ENCODE measurements around the gene RPUSD1.
"Not testable (repeated sequence)": the region's sequence is repeated elsewhere in the genome, so short reads cannot be mapped to it uniquely, and the experiment has no call there.

RPUSD1 gene

DNA sequence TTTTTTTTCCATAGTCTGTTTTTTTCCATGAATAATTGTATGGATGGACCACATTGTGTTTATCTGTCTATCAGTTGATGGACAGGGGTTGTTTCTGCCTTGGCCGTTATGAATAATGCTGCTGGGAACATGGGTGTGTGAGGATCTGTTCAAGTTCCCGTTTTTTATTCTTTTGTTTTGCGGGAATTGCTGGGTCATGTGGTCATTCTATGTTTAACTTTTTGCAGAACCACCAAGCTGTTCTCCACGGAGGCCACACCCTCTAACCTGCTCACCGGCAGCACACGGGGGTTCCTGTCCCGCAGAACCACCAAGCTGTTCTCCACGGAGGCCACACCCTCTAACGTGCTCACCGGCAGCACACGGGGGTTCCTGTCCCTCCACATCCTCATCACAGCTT lies 33.5 kb downstream of the RPUSD1 start:
- no peak overlapping the region for H3K27ac ChIP-seq
- H2AFZ ChIP-seq (ENCODE audit: low read depth), result no peak overlapping the region
- H3K4me2 ChIP-seq, result no peak overlapping the region
- H3K4me1 ChIP-seq (ENCODE audit: low read depth, poor library complexity, severe bottlenecking), result no peaks in the 10 kb centered on the region
- no peaks in the 10 kb centered on the region for H3K79me2 ChIP-seq (ENCODE audit: insufficient read depth, low read depth)
- H3K9ac ChIP-seq, result no peak overlapping the region
- TF ChIP-seq, protein P1, sequence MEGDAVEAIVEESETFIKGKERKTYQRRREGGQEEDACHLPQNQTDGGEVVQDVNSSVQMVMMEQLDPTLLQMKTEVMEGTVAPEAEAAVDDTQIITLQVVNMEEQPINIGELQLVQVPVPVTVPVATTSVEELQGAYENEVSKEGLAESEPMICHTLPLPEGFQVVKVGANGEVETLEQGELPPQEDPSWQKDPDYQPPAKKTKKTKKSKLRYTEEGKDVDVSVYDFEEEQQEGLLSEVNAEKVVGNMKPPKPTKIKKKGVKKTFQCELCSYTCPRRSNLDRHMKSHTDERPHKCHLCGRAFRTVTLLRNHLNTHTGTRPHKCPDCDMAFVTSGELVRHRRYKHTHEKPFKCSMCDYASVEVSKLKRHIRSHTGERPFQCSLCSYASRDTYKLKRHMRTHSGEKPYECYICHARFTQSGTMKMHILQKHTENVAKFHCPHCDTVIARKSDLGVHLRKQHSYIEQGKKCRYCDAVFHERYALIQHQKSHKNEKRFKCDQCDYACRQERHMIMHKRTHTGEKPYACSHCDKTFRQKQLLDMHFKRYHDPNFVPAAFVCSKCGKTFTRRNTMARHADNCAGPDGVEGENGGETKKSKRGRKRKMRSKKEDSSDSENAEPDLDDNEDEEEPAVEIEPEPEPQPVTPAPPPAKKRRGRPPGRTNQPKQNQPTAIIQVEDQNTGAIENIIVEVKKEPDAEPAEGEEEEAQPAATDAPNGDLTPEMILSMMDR (conservative IDR thresholded peaks at IDR 0.05; ENCODE audit: low read depth, low read length), result no peak
- peaks cover 97% of the 10 kb centered on the region for H3K27me3 ChIP-seq (ENCODE audit: insufficient read depth, low read depth)
- H3K36me3 ChIP-seq (ENCODE audit: insufficient read depth), result no peaks in the 10 kb centered on the region
- H3K4me3 ChIP-seq (IDR thresholded peaks at IDR 0.05; ENCODE audit: insufficient read depth, low read depth, low read length), result no peak overlapping the region
- H4K20me1 ChIP-seq (ENCODE audit: insufficient read depth), result no peaks in the 10 kb centered on the region

- H3K79me2 ChIP-seq (ENCODE audit: insufficient read depth, low read depth); H3K9ac ChIP-seq; H3K4me1 ChIP-seq (ENCODE audit: low read depth, poor library complexity, severe bottlenecking); H3K4me3 ChIP-seq (IDR thresholded peaks at IDR 0.05; ENCODE audit: insufficient read depth, low read depth, low read length); H3K4me2 ChIP-seq; H3K36me3 ChIP-seq (ENCODE audit: insufficient read depth); H3K27ac ChIP-seq; H4K20me1 ChIP-seq (ENCODE audit: insufficient read depth); H2AFZ ChIP-seq (ENCODE audit: low read depth): not testable (repeated sequence)
- peaks cover 97% of the 10 kb centered on the region for H3K27me3 ChIP-seq (ENCODE audit: insufficient read depth, low read depth)
These were observed 34.0 kb downstream of the RPUSD1 start for GRCh38 chr16:754121-754607.

DNA sequence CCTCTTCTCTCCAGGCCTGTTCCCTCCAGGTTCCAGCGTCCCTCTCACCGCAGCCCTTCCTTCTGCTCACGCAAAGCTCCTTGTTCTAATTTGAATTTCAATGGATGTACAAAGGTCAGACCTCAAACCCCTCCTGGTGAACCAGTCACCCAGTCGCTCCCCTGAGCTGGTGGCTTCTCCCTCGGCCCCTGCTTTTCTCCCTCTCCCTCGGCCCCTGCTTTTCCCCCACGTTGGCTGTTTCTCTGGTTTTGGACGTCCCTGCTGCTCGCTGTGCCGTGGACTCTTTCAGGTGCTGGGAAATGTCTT lies 36.2 kb downstream of the RPUSD1 start:
- H3K27me3 ChIP-seq (ENCODE audit: insufficient read depth, low read depth), result peaks cover 100% of the 10 kb centered on the region
- no peaks in the 10 kb centered on the region for H3K36me3 ChIP-seq (ENCODE audit: insufficient read depth)

DNA sequence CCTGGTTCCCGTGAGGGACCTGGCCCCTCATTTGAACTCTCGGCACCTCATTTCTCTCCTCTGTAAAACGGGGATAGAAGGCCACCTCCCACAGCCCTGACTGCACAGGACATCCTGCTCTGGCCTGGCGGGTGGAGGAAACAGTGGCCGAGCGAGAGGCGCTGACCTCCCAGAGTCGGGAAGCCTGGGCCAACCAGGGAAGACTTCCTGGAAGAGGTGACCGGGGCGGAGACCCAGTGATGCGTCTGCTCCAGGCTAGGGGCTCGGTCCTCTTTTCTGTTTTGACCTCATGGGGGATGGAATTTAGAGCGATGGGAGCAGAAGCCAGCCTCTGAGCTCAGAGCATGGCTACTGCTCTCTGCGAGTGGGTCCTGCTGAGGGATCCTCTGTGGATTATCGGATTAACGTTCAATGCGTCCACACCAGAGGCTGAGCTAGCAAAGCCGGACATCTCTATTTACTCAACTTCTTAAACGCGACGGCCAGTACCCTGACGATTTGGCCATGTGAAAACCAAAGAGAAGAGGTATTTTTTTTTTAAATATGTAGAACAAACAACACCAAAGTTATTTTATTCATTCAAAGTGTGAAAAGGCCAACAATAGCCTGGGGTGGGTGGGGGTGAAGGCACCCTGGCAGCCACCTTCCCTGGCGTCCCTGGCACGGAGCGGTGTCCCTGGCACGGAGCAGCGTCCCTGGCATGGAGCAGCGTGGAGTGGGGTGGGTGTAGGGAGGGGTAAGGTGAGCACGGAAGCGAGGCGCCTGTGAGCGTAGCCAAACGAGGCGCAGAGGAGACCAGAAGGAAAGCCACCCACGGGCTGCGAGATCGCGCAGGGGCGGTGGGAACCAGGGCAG lies 36.8 kb downstream of the RPUSD1 start:
- H3K4me1 ChIP-seq (ENCODE audit: low read depth, poor library complexity, severe bottlenecking), result no peaks in the 10 kb centered on the region
- no peak overlapping the region for H3K4me2 ChIP-seq
- no peak overlapping the region for H3K27ac ChIP-seq
- H2AFZ ChIP-seq (ENCODE audit: low read depth), result no peak overlapping the region
- H3K79me2 ChIP-seq (ENCODE audit: insufficient read depth, low read depth), result no peaks in the 10 kb centered on the region
- no peak overlapping the region for H3K9ac ChIP-seq
- H3K27me3 ChIP-seq (ENCODE audit: insufficient read depth, low read depth), result peaks cover 100% of the 10 kb centered on the region
- H3K4me3 ChIP-seq (IDR thresholded peaks at IDR 0.05; ENCODE audit: insufficient read depth, low read depth, low read length), result no peak overlapping the region
- no peaks in the 10 kb centered on the region for H3K36me3 ChIP-seq (ENCODE audit: insufficient read depth)
- no peaks in the 10 kb centered on the region for H4K20me1 ChIP-seq (ENCODE audit: insufficient read depth)
- TF ChIP-seq, protein P1 (conservative IDR thresholded peaks at IDR 0.05; ENCODE audit: low read depth, low read length), result no peak

More for the DNA sequence above, 36.2 kb downstream of the RPUSD1 start:
- no peak overlapping the region for H3K9ac ChIP-seq
- no peaks in the 10 kb centered on the region for H4K20me1 ChIP-seq (ENCODE audit: insufficient read depth)
- H3K4me3 ChIP-seq (IDR thresholded peaks at IDR 0.05; ENCODE audit: insufficient read depth, low read depth, low read length), result no peak overlapping the region
- H3K79me2 ChIP-seq (ENCODE audit: insufficient read depth, low read depth), result no peaks in the 10 kb centered on the region
- no peak overlapping the region for H3K4me2 ChIP-seq
- no peak overlapping the region for H3K27ac ChIP-seq
- no peaks in the 10 kb centered on the region for H3K4me1 ChIP-seq (ENCODE audit: low read depth, poor library complexity, severe bottlenecking)
- TF ChIP-seq, protein P1 (conservative IDR thresholded peaks at IDR 0.05; ENCODE audit: low read depth, low read length), result no peak
- no peak overlapping the region for H2AFZ ChIP-seq (ENCODE audit: low read depth)

DNA sequence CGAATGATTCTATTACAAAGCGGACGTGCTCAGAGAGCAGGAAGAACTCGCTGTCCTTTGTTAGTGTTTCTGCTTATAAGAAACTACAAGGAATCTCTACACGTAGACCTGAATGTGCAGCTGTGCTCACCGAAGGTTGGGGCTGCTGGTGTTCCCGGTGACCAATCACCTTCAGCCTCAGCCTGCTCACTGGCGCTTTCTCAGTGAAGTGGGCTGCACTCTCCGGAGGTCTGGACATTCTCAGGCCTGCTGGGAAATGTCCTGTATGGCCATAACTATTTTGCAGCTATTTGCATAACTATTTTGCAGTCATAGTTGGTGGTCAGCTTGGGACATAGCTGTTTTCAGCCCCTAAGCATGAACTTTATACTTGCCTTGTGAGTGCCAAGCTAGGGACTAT lies 37.7 kb downstream of the RPUSD1 start:
- Histone ChIP-seq H4K20me1 (ENCODE audit: insufficient read depth) (no peaks in the 10 kb centered on the region), H3K79me2 (ENCODE audit: insufficient read depth, low read depth) (no peaks in the 10 kb centered on the region), H3K9ac (no peak overlapping the region), H3K4me1 (ENCODE audit: low read depth, poor library complexity, severe bottlenecking) (no peaks in the 10 kb centered on the region), H3K4me3 (IDR thresholded peaks at IDR 0.05; ENCODE audit: insufficient read depth, low read depth, low read length) (no peak overlapping the region), H3K27me3 (ENCODE audit: insufficient read depth, low read depth) (peaks cover 97% of the 10 kb centered on the region), H3K36me3 (ENCODE audit: insufficient read depth) (no peaks in the 10 kb centered on the region), H2AFZ (ENCODE audit: low read depth) (no peak overlapping the region), H3K27ac (no peak overlapping the region), H3K4me2 (no peak overlapping the region)
- TF ChIP-seq, protein P1 (conservative IDR thresholded peaks at IDR 0.05; ENCODE audit: low read depth, low read length), result no peak
